GM21526 (cell line): ENCODE measurements around the gene PRG2.

Experiments used
- ATAC-seq: cut with Tn5 transposase; IDR thresholded peaks from one replicate; pipeline ENCODE4 v1.9.1; 2021; ENCODE audit warnings: moderate library complexity; ENCODE audit not compliant: unreplicated experiment, low FRiP score

PRG2 gene

GRCh38 chr11:57390535-57390934 is at the start of gene PRG2:
TSS of gene PRG2 (minus strand) at chr11:57390650. CDS start at chr11:57389944, 706 bp downstream.
- no peak for ATAC-seq

GRCh38 chr11:57439786-57440185 is 49.3 kb upstream of the PRG2 start:
- no peak for ATAC-seq

GRCh38 chr11:57438345-57439285 is 48.2 kb upstream of the PRG2 start:
- no peak for ATAC-seq

DNA sequence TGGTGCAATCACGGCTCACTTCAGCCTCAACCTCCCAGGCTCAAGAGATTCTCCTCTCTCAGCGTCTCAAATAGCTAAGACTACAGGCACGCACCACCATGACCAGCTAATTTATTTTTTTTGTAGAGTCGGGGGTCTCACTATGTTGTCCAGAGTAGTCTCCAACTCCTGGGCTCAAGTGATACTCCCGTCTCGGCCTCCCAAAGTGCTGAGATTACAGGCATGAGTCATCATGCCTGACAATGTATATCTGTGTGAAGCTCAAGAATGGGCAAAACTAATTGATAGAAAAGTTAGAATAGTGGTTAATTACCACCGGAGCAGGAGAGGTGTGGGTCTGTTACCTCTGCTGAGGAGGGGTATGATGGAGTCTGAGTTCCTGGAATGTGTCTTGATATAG is 45.6 kb upstream of the PRG2 start:
- no peak for ATAC-seq

- ATAC-seq: no peak
Measured at GRCh38 chr11:57434640-57435546, 44.4 kb upstream of the PRG2 start.

DNA sequence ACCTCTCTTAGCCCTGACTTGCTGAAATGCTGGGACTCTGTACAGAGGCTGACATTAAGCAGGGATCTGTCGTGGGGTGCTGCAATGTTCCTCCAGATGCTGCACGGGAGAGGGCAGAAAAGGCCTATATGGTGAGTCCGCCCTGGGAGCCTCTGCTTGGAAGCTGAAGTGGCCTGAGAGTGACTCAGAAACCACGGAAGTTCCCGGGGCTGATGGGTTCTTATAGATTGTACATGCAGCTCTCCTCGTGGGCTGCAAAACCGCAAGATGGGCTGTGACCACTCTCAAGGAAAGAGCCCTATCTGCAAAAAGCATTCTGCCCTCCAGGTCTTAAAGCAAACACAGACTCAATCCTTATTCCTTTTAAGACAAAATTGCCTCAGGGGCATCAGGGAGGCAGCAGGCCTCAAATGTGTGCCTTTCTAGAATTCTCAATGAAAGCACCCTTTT is 42.3 kb upstream of the PRG2 start:
- no peak for ATAC-seq

GRCh38 chr11:57432149-57432561 is 41.7 kb upstream of the PRG2 start:
- no peak for ATAC-seq

DNA sequence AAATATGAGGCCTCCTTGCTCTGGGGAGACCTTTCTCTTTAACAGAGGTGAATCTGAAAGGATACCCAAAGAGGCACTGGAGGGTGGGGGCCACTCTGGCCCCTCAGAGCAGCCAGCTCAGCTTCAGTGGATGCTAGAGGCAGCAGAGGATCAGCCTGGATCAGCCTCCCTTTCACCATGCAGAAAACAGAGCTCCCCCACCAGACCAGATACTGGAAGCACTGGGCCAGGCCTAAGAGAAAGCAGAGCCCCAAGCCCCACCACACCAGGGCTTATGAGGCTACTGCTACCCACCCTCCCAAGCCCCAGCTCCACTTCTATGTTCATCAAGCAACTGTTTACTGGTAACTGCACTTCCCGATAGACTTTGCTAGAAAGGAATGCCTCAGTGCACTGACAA is 40.5 kb upstream of the PRG2 start:
- ATAC-seq: no peak

DNA sequence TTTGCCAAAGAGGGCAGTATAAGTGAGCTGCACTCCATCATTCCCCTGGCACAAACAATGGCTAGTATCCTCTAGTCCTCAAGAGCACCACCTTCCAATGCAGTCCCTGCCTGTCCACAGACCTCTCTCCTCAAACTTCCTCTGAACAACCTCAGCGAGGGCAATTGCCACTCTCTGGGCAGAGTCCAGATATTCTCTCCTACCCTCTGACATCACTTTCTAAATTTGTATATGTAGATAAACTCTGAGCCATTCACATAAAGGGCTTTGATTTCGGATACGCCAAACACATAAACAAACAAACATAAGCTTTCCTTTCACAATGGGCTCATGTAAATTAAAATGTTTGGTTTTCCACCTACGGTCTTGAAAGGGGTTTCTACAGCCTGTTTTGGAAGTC is 39.5 kb upstream of the PRG2 start:
- no peak for ATAC-seq

- no peak for ATAC-seq
Measured at GRCh38 chr11:57428643-57429042, 38.2 kb upstream of the PRG2 start.

DNA sequence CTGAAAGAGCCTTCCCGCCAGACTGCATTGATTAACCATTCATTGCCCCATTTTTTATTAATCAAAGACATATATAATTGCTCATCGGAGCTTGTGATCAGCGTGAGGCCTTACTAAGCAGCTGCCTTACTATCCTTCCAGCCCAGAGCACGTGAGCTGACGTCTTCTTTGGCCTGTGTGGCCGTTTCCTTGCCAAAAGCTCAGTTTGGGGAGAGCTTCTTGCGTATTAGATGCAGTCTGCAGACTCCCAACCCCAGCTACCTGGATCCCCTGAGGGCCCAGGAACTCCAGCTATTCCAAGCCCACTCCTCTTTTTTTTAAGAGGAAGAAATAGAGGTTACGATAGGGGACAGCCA is 37.3 kb upstream of the PRG2 start:
- ATAC-seq: no peak

DNA sequence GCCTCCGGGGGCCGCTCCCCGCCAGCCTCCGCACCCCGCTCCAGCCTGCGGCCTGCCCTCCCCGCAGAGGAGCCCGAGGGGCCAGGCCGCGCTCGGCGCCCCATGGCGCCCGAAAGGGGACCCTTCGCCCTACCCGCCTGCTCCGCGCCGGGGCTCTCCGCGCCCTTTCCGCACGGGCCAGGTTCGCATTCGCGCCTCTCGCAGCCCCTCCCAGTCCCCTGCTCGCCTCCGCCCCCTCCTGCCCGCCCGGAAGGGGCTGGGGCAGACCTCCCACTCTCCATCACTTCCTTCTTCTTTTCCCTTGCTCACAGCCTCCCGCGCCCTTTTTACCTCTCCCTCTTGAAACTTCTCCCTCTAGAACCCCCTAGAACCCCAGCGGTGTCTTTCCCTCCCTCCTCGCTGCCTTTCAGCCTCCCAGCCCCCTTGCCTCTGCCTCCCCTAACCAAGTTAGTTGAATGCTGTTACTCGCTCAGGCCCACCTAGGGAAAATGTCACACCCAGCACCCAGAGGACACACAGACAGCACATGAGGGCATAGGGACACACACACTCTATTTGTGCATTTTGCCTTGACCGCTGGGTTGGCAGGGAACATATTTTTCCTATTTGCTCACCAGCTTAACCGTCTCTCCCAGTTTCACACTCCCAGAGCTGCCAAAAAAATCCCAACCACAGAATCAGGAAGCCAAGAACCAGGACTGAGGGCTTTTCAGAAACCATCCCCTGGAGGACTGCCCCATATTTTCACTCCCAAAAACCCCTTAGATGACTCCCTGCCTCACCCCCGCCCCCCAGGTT is 36.7 kb upstream of the PRG2 start, which contains the start of gene SLC43A3:
Gene SLC43A3 (minus strand): TSS at position 193 of the 798 bp plus-strand sequence. CDS start 949 bp downstream, outside the sequence.
- peak; percentile 67 for ATAC-seq

DNA sequence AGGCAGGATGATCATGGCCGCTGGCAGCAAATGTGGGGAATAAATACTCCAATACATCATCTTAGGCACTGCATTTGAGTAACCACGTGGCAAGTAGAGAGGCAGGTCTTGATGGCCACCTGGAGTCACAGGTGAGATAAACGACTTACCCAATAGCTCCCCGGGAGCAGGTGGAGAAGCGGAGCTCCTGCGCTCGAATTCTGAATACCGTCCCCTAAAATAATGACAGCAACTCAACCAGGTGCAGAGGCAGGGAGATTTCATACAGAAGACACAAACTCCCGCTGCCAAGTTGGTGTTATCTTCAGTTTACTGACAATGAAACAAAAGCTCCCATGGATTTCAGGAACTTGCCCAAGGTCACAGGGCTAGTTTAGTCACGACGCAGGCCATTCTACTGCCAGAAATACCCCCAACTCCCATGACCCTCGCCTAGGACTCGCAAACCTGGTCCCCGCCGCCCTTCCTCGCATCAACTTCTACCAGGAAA is 36.0 kb upstream of the PRG2 start:
- no peak for ATAC-seq

DNA sequence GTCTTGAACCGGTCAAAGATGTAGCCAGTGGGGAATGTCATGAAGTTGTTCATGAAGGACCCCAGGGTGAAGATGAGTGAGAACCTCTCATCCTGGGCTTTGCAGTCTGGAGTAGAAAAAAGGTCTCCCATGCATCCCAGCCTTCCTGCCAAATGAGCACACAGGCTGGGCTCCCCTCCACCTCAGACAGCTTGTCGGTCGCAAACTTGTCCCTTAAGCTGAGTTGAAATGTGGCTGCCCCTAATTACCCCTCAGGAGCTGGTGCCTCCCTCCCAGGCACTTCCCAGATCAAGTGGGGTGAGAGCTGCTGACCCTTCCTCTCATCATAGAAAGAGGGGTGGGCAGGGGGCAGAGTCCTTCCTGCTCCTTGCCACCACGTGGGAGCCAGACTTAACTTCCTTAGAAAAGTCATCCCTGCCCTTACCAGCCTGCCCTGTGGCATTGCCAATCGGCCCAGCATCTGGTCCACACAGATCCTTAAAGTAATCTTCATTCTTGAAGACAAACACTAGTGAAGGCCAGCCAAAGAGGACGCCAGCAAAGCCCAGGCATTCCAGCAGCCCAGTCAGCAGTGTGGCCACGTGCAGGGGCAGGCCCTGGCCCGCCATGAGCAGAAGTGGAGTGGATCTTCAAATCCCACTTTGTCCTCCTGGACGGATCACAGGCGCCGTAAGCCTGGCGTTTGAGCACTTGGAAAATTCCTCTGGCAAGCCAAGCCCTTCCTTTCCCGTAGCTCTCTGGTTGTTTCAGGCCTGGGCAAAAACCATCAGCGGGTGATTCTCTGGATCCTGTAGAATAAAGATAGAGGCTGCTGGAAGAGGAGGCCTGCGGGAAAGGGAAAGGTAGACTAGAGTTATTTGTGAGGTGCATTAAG is 35.4 kb upstream of the PRG2 start:
- ATAC-seq: no peak

DNA sequence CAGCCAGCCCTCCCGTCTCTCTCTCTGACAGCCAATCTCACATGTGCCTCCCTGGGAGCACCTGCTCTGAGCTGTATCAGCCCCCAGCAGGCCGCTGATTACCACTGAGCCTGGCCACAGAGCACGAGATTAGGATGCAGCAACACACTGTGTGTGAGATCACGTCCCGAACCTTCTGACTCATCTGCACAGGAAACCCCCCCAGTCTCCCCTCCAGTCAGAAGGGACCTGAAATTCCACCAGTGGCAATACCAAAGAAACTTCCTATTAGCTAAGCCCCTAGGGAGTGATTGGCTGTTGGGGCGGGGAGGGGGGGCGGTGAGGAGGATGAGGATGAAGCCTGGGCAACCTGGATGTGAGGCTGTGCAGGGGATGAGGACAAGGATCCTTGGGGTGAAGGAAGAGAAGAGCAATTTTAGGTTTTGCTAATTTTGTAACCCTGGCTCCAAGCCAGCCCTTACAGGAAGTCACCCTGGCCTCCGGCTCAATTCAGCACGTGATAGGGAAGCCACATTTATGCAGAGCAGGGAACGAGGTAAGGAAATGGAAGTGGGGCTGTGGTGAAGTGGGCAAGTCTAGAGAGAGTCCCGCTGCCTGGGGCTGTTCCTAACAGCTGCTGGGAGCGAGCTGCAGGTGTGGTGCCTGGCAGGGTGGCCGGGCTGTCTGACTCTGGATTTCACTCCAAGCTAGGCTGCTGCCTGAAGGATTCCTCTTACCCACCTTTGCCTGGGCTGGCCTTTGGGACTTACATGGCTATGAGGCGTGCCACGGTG is 34.5 kb upstream of the PRG2 start:
- ATAC-seq: peak; percentile 87

DNA sequence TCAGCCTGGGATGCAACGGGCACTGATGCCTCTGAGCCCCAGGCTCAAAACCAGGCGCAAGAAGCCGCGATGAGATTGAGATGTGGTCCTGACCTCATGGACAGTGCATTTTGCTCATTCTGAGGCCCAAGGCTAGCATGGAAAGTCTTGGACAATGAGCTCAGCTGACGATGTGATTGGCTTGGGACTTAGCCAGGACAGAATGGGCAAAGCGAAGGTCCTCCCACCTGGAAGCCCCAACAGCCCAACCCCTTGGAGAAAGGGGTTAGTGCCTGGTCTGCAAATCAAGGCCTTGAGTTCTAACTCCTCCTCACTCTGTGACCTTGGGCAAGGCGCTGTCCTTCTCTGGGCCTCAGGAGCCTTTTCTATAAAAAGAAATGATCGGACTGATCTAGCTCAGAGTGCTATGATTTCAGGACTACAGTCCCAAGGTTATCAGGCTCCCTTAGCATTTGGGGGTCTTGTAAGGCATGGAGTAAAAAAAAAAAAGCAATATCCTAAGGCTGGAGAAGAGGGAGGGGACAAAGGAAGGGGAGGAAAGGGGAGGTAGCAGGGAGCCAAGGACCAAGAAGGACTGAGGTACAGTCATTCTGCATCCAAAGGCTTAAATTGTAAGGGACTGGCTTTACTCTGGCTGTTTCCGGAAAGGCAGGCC is 33.8 kb upstream of the PRG2 start:
- no peak for ATAC-seq

DNA sequence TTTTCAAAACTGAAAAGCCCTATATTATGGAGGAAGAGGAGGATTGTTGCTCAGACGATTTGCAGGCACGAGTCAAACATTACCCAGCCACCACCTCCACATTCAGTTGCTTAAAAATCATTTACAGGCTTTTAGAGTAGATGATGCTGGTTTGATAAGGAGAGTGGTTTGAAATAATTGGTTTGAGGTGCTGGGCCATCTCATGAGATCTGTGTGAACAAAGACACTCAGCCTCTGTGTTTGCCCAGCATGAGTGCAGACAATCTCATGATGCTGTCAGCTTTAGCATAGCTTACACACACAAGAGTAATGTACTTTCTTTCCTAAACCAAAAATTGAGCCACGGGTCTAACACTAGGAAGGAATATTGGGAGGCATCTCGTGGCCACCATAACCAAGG is 32.2 kb upstream of the PRG2 start:
- ATAC-seq: no peak

DNA sequence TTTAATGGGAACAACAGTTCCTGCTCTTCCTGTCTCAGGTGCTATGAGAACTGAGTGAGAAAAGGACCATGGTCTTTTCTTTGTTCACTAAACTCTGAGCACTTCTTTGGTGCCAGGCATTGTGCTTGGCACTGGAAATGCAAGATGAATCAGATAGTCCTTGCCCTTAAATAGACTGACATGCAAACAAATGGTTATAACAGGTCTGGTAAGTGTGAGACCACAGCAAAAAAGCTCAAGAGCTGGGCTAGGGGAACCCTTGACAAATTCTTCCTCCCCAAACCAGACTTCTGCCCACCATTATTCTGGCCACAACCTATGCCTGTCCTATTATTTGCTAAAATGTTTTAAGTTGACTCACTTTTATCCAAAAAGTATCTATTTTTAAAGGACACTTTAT is 31.4 kb upstream of the PRG2 start:
- ATAC-seq: no peak
